NCI-H82 treated with DMSO at 0.1 percent for 48 hours (cell line): ENCODE measurements around the gene FXYD5.

Source experiments
- DNase-seq: peaks from one replicate; lab custom pipeline; 2025; ENCODE audit not compliant: unreplicated experiment; lab: John Stamatoyannopoulos, UW

The FXYD5 gene

GRCh38 chr19:35154525-35155406 is at the start of gene FXYD5:
FXYD5 (plus strand) TSS chr19:35154735; CDS start chr19:35155551, 816 bp downstream.
- DNase-seq: no peak

GRCh38 chr19:35105047-35105410 is 49.5 kb upstream of the FXYD5 start:
- no peak for DNase-seq

GRCh38 chr19:35105411-35106290 is 48.9 kb upstream of the FXYD5 start:
- no peak for DNase-seq

DNA sequence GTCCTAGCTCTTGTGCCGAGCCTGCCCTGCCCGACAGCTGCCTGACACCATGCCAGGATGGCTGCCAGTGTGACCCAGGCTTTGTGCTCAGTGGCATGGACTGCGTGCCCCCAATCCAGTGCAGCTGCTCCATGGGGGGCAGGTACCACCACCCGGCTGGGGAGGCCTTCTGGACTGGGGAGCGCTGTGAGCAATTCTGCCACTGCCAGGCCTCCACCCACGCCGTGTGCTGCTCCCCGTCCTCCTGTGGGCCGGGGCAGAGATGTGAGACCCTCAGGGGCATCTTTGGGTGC is 48.3 kb upstream of the FXYD5 start:
- no peak for DNase-seq

DNA sequence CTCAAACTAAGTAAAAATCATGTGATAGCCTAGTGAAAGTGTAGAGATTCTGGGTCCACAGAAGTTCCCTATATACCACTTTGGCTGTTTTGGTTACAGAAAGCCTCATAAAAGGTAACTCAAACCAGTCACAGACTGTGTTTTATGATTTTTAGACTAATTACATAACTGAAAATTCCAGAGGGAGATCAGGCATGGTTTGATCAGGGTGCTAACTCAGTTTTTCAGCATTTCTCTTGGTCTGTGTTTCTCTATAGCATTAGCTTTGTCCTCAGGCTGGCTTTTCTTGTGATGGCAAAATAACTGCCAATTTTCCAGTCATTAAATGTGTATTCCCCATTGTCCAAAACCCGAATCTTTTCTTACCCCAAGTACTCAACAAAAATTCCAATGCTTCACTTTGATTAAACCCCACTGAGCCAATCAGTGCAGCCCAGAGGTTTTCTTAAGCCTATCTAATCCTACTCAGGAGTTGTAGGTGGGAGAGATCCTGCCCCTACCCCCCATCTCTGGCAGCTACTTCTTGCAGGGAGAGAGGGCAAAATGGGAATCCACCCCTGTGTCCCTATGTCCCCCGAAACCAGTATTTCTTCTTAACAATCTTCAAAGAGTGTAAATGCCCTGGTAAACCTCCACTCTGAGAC is 47.5 kb upstream of the FXYD5 start:
- DNase-seq: no peak

DNA sequence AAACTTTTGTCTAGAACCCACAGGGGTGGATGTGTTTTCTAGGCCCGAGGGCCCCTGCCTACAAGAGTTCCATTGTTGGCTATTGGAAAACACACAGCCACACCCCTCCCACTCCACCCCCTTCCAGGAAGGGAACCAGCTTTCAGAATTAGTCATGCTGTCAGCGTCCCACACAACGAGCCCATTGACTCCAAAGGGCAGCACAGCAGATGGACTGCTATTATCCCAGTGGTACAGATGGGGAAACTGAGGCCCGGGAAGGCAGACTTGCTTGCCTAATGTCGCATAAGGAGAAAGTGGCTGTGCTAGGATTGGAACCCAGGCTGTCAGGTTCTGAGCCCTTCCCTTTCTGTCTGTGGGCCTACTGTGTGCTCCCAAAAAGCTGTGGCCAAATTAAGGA is 47.0 kb upstream of the FXYD5 start:
- no peak for DNase-seq

DNA sequence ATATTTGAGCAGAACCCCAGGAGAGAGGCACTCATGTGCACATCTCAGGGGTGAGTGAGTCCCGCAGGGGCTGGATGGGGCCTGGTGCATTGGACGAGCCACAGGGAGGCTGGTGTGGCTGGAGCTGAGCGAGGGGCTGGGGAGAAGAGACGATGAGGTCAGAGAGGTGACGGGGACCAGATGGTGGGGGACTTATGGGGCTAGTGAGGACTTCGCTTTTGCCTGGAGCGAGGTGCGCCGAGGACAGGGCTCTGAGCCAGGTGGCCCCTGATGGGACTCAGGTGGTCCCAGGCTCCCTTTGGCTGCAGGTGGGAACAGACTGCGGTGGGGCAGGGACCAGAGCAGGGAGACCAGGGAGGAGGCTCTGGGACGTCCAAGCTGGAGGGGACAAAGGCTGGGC is 45.8 kb upstream of the FXYD5 start:
- DNase-seq: no peak

- no peak for DNase-seq
Observed at GRCh38 chr19:35109395-35110112, 45.0 kb upstream of the FXYD5 start.

- DNase-seq: no peak
Observed at GRCh38 chr19:35110974-35111373, 43.6 kb upstream of the FXYD5 start.

- no peak for DNase-seq
Observed at GRCh38 chr19:35112995-35113688, 41.4 kb upstream of the FXYD5 start.

DNA sequence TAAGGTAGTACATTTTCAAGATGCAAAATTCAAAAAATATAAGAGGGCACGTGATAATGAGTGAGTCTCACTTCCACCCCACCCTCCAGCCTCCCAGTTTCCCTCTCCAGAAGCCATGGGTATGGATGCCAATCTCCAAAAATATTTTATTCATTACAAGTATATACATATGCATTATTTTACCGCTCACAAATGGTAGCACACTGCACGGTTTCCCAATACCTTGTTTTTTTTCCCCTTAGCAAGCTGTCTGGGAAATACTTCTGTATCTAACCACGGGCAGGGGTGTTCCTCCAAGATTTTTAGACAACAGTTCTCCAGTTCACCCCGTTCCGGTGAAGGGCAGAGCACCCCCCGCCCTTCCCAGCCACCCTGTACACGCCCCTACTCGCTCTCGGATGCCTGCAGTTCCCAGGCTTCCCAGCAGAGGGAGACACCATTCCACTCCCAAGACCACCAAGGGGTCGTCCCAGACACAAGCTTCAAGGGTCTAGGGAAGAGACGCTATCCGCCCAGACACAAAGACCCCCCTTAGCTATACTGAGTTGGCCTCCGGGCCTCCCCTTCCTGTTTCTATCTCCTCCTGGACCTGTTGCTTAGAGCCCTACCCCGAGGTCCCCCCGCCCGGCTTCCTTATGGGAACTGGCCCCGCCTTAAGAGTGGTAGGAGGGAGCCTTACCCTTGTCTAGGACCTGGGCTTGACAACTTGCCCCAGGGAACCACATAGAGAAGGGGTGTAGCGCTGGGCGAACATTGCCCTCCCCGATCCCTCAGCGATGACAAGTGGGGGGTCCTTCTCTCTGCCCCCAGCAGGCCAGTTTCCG is 40.0 kb upstream of the FXYD5 start:
- peak; percentile 75 for DNase-seq

GRCh38 chr19:35115177-35115951 is 39.2 kb upstream of the FXYD5 start, which contains the start of gene FXYD3:
FXYD3 (plus strand) TSS chr19:35115823; CDS start chr19:35119377, 3,554 bp downstream.
- no peak for DNase-seq

- DNase-seq: no peak
Observed at GRCh38 chr19:35116072-35116801, 38.3 kb upstream of the FXYD5 start.

- DNase-seq: peak; percentile 87
Observed at GRCh38 chr19:35117116-35117515, 37.4 kb upstream of the FXYD5 start.

DNA sequence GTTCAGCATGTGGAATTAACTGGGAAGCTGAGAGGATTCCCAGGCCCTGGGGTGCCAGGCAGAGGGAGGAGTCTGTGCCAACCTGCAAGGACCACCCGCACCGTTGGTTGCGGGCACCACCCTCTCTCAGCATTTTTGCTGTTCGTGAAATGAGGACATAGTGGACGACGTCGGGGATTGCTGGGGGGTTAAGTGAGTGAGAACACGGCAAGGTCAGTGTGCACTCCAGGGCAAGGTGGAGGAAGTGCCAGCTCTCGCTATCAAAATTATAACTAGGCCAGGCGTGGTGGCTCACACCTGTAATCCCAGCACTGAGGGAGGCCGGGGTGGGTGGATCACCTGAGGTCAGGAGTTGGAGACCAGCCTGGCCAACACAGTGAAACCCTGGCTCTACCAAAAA is 36.7 kb upstream of the FXYD5 start:
- no peak for DNase-seq

DNA sequence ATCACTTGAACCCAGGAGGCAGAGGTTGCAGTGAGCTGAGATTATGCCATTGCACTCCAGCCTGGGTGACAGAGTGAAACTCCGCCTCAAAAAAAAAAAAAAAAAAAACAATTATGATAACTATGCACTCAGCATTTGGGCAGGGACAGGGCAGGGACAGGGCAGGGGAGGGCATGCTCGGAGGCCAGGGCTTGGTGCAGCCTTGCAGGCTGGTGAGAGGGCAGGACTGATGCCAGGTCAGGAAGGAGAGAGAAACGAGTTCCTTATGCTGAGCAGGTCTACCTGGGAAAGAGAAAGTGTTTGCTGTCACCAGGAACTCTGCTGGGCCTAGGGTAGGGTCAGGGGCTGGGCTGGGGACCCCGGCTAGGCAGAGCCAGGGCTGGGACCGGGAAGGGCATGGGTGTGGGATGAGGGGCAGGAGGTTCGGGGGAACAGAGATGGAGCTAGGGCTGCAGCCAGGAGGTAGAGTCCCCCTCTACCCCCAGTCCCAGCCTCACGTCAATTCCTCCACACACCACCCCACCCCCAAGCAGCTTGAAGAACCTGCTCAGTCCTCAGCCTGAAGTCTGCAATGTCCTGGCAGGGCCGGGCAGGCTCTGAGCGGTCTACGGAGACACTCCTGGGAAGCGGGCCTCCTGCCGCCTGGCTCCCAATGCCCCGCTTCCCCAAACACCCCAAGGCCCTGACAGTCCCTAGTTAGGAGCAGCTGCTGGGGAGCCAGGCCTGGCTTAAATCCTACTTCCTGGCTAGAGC is 36.1 kb upstream of the FXYD5 start:
- no peak for DNase-seq

DNA sequence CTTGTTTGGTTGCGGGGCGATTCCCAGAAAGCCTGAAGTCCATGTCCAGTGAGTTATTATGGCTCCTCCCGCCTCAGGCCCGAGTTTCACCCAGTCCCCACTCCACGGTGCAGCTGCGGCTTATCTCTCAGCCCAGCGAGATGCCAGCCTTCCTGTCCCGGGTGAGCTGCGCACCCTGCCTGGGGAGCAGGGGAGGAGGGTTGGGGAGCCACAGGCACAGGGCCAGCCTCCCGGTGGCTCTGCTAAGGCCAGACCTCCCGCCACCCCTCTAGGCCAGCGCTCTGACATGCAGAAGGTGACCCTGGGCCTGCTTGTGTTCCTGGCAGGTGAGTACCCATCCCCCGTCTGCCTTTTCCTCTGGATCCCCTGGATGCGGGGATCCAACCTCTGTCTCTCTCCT is 35.4 kb upstream of the FXYD5 start:
- no peak for DNase-seq
